ENCODE data around the gene PREP. TPM values are rescaled to one million over a fixed set of nuclear protein-coding genes. Genes with fewer than 3 reads are reported as not detected.

PREP gene
- polyA plus RNA-seq, 1 of the 3 experiments (the other 2 are of a cell fraction) = 20.9 TPM

- no peak for TF ChIP-seq TAF1 (IDR thresholded peaks at IDR 0.05; ENCODE audit: borderline replicate concordance, low read depth, low read length)
These were observed 22.2 kb downstream of the PREP start (continued) for GRCh38 chr6:105380634-105381033.

- TF ChIP-seq EP300 (IDR thresholded peaks at IDR 0.05; ENCODE audit: borderline replicate concordance in 1 of 2, low read depth in 1 of 2, low read length in 1 of 2) = no peak
- TF ChIP-seq RXRA (IDR thresholded peaks at IDR 0.05; ENCODE audit: borderline replicate concordance, low read depth) = no peak
- TF ChIP-seq EZH2phosphoT487 (IDR thresholded peaks at IDR 0.05; ENCODE audit: borderline replicate concordance, low read depth) = no peak
- no peak for TF ChIP-seq CHD2 (IDR thresholded peaks at IDR 0.05; ENCODE audit: low read length, partially characterized antibody)
- TF ChIP-seq JUND (IDR thresholded peaks at IDR 0.05) = no peak
- no peak for TF ChIP-seq SMC3 (IDR thresholded peaks at IDR 0.05; ENCODE audit: low read depth, low read length)
- TF ChIP-seq YY1 (IDR thresholded peaks at IDR 0.05; ENCODE audit: low read depth) = no peak
- TF ChIP-seq RCOR1 (IDR thresholded peaks at IDR 0.05; ENCODE audit: low read length) = no peak
- TF ChIP-seq, protein P1, sequence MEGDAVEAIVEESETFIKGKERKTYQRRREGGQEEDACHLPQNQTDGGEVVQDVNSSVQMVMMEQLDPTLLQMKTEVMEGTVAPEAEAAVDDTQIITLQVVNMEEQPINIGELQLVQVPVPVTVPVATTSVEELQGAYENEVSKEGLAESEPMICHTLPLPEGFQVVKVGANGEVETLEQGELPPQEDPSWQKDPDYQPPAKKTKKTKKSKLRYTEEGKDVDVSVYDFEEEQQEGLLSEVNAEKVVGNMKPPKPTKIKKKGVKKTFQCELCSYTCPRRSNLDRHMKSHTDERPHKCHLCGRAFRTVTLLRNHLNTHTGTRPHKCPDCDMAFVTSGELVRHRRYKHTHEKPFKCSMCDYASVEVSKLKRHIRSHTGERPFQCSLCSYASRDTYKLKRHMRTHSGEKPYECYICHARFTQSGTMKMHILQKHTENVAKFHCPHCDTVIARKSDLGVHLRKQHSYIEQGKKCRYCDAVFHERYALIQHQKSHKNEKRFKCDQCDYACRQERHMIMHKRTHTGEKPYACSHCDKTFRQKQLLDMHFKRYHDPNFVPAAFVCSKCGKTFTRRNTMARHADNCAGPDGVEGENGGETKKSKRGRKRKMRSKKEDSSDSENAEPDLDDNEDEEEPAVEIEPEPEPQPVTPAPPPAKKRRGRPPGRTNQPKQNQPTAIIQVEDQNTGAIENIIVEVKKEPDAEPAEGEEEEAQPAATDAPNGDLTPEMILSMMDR (IDR thresholded peaks at IDR 0.05) = no peak
- no peak for TF ChIP-seq FOXM1 (IDR thresholded peaks at IDR 0.05; ENCODE audit: low read depth)
- TF ChIP-seq MAX (IDR thresholded peaks at IDR 0.05; ENCODE audit: low read depth) = no peak
These were observed 27.1 kb downstream of the PREP start for GRCh38 chr6:105375797-105376196.

DNA sequence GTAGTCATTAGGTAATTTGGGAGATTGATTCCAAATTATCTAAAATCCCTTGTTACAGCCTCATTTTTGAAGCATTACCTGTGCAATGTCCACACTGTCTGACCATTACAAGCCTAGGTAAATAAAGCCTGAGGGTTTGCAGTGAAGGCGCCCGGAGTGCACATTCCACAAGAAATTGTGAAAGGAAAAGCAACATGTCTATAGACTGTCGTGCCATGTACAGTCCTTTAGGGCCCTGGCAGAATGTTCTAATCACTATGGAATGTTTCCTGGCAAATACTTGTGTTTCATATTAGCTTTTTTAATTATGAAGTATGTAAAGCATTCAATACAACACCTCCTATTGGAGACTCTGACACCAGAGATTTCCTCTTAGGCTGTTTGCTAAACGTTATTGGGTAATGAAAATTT is 28.9 kb downstream of the PREP start:
- no peak for TF ChIP-seq EP300 (IDR thresholded peaks at IDR 0.05; ENCODE audit: borderline replicate concordance in 1 of 2, low read depth in 1 of 2, low read length in 1 of 2)
- TF ChIP-seq, protein P1 (IDR thresholded peaks at IDR 0.05) = no peak
- no peak for TF ChIP-seq NRF1 (IDR thresholded peaks at IDR 0.05; ENCODE audit: low read depth, low read length)
- no peak for TF ChIP-seq JUND (IDR thresholded peaks at IDR 0.05)
- no peak for TF ChIP-seq RCOR1 (IDR thresholded peaks at IDR 0.05; ENCODE audit: low read length)
- TF ChIP-seq POLR2AphosphoS5 (IDR thresholded peaks at IDR 0.05; ENCODE audit: low read depth, low read length) = no peak
- no peak overlapping the region for H3K4me2 ChIP-seq
- POLR2A ChIA-PET = no interaction called here
- CTCF ChIA-PET = interaction anchor here (1.4 to 7.2 kb wide), 4 partner anchors 11 to 286 kb away, joined by 3 to 25 read pairs (median 8); partner anchors contain the start of gene PREP
- WGBS (ENCODE audit: low lambda C conversion rate) = 73% methylated on average over 4 of the region's 4 CpGs
- no peaks in the 10 kb centered on the region; the same call in 1 of the 2 replicates for H4K20me1 ChIP-seq (ENCODE audit: insufficient read depth)
- H3K9ac ChIP-seq = no peak overlapping the region
- H3F3A ChIP-seq (replicated peaks; ENCODE audit: insufficient read depth) = no peaks in the 10 kb centered on the region
- no peaks in the 10 kb centered on the region for H3K9me2 ChIP-seq
- 0 out of 2 replicates have a peak, but pooled peaks cover 4% of the 10 kb centered on the region for H3K79me2 ChIP-seq (ENCODE audit: insufficient read depth)
- DNase-seq = no peak
- H3K4me1 ChIP-seq (ENCODE audit: control insufficient read depth in 1 of 2, insufficient read depth in 2 of 2, low read depth in 1 of 2, low read length in 1 of 2) = peaks cover 0 to 2% of the 10 kb centered on the region in 2 experiments; a peak in 3 of 4 replicates
- H3K27me3 ChIP-seq (ENCODE audit: insufficient read depth) = no peaks in the 10 kb centered on the region
- peaks cover 46 to 55% of the 10 kb centered on the region in 2 experiments for H3K36me3 ChIP-seq (replicated peaks in 1 of 2; ENCODE audit: control insufficient read depth in 1 of 2, insufficient read depth in 2 of 2, low read length in 1 of 2)
- no peaks in the 10 kb centered on the region for H3K9me3 ChIP-seq
- H3K4me3 ChIP-seq (ENCODE audit: low read depth in 2 of 2, low read length in 1 of 2) = no peak overlapping the region
- H3K27ac ChIP-seq (ENCODE audit: low read depth in 2 of 2, low read length in 1 of 2) = no peak overlapping the region; a peak in 1 of 4 replicates
- H2AFZ ChIP-seq (ENCODE audit: low read depth) = no peak overlapping the region

More at GRCh38 chr6:105375797-105376196, 27.1 kb downstream of the PREP start:
- Histone ChIP-seq H4K20me1 (ENCODE audit: insufficient read depth) (no peaks in the 10 kb centered on the region; the same call in 1 of the 2 replicates), H3K36me3 (replicated peaks in 1 of 2; ENCODE audit: control insufficient read depth in 1 of 2, insufficient read depth in 2 of 2, low read length in 1 of 2) (peaks cover 40 to 50% of the 10 kb centered on the region in 2 experiments), H3K4me1 (ENCODE audit: control insufficient read depth in 1 of 2, insufficient read depth in 2 of 2, low read depth in 1 of 2, low read length in 1 of 2) (peaks cover 0 to 2% of the 10 kb centered on the region in 2 experiments; a peak in 3 of 4 replicates), H3K4me3 (ENCODE audit: low read depth in 2 of 2, low read length in 1 of 2) (no peak overlapping the region), H3K27me3 (ENCODE audit: insufficient read depth) (no peaks in the 10 kb centered on the region), H3K27ac (ENCODE audit: low read depth in 2 of 2, low read length in 1 of 2) (no peak overlapping the region), H2AFZ (ENCODE audit: low read depth) (no peak overlapping the region), H3K9ac (no peak overlapping the region), H3K9me3 (no peaks in the 10 kb centered on the region), H3F3A (replicated peaks; ENCODE audit: insufficient read depth) (no peaks in the 10 kb centered on the region), H3K79me2 (ENCODE audit: insufficient read depth) (peaks cover 6% of the 10 kb centered on the region; the same call in 1 of the 2 replicates), H3K9me2 (no peaks in the 10 kb centered on the region), H3K4me2 (no peak overlapping the region)
- 100% methylated on average over 3 of the region's 3 CpGs for WGBS (ENCODE audit: low lambda C conversion rate)
- POLR2A ChIA-PET = no interaction called here
- DNase-seq = no peak
- CTCF ChIA-PET = interaction anchor here (1.0 to 7.2 kb wide), 3 partner anchors 14 to 288 kb away, joined by 3 to 25 read pairs (median 5); no protein-coding TSS in a partner anchor

Data from SK-N-SH (cell line).